HG03442 (cell line): ENCODE data around the gene TOGARAM2.

ENCODE experiments used
- ATAC-seq: cut with Tn5 transposase; IDR thresholded peaks from one replicate; pipeline ENCODE4 v1.9.1; 2021; ENCODE audit warnings: mild to moderate bottlenecking, moderate library complexity; ENCODE audit not compliant: unreplicated experiment

The TOGARAM2 gene

DNA sequence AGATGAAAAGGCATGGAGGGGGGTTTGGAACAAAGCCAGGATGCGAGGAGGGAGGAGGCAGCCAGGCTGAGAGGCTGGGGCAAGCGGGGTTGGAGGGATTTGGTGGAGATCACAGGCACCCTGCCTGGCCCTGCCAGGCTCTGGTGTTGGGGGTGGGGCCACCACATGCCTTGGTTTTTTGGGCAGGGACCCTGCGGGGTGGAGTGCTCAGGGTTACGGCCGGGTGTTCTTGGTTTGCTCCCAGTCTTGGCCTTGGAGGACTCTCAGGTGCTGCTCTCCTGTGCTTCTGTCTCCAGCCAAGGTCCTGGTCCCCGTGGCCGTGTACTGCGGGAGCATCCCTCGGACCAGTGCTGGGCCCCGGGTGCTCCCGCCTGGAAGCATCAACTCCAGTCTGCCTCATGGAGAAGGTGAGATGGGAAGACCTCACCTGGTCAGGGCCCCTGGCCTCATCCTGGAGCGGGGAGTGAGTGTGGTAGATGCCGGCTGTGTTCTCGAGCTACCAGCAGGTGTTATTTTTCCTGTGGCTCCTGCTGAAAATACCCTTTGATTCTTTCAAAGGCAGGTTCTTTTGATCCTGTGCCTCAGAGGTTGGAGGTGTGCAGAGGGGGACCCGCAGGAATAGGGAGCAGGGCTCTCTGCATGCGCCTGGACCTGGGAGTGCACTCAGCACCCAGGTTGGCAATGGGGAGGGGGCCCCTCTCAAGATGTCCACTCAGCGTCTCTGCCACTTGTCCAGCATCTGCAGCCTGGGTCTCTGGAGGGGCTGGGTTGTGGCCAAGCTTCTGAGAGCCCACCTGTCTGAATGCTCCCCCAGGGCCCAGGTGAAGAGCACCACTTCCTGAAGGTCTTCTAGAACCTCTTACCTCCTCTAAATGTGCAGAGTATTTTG is 17.0 kb downstream of the TOGARAM2 start:
- no peak for ATAC-seq

DNA sequence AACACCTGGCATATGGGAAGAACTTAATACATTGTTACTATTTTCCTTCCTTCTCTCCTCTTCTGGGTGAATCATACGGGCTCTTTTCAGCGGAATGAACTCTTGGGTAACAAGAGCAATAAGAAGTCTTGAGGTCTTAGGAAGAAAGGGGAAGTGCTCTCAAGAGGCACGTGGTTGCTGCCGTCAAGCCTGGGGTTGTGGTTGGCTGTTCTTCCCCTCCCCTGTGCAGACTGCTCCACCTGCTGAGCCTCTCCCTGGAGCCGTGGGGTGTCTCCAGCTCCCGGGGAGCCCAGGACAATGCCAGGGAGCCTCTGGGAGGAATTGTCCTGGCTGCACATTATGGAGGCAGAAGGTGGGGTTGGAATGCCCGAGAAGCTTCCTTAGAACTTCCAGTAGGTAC is 19.4 kb downstream of the TOGARAM2 start:
- peak; percentile 93 for ATAC-seq

DNA sequence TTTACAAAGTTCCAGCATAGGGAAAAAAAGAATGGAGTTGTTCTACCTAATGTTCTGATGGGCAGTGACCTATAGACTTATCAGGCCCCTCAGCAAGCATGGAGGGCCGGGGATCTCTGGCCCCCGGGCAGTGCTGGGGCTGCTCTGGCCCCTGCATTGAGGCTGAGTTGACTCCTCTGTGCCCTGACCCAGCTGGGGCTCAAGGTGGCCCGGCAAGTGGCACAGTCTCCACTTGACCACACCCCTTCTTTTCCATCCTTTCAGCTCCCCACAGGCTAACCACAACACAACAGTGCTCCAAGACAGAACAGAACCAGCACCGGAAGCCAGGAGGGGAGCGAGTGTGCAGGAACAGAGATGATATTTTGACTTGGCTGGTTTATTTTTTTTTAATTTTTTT is 19.9 kb downstream of the TOGARAM2 start:
- no peak for ATAC-seq

DNA sequence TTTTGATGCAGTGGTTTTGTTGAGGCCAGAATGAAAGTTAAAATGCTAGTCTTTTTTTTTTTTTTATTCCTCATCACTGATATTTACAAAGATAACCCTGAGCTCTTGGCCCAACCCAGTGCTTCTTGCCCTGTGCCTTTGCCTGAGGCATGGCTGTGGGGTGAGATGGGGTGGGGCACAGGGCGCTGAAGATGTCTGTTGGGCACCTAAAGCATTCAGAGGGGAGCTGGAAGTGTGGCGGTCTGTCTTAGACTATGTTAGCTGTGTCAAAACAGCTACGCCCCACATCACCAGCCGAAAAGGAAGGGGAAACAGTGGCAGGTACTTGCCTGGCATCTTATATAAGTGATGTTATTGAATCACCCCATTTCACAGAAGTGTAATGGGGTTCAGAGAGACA is 20.7 kb downstream of the TOGARAM2 start:
- ATAC-seq: no peak

DNA sequence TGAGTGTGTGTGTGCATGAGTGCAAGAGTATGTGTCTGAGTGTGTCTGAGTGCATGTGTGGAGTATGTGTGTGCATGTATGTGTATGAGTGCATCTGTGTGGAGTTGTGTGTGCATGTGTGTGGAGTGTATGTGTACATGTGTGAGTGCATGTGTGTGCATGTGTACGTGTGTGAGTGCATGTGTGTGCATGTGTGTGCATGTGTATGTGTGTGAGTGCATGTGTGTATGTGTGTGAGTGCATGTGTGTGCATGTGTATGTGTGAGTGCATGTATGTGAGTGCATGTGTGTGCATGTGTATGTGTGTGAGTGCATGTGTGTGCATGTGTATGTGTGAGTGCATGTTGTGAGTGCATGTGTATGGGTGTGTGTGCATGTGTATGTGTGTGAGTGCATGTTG is 23.7 kb downstream of the TOGARAM2 start:
- ATAC-seq: no peak

DNA sequence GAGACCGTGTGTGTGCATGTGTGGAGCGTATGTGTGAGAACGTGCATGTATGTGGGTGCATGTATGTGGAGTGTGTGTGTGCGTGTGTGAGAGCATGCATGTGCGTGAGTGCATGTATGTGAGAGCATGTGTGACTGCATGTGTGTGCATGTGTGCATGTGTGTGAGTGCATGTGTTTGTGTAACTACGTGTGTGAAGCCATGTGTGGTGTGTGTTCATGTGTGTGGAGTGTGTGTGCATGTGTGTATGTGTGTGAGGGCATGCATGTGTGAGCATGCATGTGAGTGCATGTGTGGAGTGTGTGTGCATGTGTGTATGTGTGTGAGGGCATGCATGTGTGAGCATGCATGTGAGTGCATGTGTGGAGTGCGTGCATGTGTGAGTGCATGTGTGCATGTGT is 24.2 kb downstream of the TOGARAM2 start:
- no peak for ATAC-seq

DNA sequence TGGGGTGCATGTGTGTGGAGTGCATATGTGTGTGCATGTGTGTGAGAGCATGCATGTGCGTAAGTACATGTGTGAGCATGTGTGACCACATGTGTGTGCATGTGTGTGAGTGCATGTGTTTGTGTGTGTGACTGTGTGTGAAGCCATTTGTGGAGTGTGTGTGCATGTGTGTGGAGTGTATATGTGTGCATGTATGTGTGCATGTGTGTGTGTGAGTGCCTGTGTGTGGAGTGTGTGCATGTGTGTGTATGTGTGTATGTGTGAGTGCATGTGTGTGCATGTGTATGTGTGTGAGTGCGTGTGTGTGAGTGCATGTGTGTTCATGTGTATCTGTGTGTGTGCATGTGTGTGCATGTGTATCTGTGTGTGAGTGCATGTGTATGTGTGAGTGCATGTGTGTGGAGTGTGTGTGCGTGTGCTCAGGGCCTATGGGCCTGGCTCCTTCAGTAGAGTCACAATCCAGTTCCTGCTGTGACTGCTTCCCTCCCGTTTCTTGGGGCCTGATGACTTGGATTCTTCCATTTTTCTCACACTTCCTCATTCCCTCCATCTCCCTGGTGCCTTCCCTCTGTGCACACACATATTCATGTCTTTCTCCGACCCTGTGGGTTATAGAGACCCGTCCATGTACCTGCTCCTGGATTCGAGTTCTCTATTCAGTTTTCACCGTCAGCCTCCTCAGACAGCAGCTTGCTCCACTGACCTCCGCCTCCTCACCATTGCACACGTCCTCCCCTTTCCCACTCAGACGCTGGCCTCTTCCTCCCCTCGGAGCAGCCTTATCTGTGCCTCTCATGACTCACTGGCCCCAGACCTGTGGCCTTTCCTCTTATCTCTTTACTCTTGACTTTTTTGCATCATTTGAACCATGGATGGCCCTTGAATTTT is 25.2 kb downstream of the TOGARAM2 start:
- ATAC-seq: no peak

DNA sequence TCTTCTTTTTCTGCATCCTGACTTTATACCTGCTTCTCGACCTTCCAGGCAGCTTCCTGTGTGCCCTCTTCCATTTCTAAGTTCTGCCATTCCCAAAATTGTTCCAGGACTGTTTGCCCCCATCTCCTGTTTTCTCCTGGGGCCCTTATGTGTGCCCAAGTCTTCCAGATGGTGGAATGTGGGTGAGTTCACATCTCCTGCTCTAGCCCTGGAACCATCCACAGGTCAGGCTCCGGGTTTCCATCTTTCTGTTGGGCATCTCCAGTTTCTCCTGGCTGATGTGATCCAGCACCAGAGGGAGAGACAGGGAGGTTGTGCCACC is 25.8 kb downstream of the TOGARAM2 start:
- ATAC-seq: no peak

DNA sequence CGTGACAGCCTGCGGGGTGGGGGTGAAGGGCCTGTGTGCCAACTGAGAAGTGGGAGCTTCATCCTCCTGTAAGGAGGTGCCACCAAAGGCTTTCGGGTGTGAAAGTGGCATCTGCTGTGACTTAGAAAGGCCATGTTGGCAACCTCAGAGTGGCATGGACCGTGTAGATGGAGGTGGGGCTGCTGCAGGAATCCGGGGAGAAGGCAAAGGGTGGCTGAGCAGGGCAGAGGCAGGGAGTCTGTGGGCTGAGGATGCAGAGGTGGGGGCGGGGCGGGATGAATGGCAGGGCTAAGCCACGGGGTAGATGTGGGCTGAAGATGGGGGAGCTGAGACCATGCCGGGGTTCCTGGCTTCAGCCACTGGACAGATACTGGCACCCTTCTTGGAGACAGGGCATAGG is 28.2 kb downstream of the TOGARAM2 start:
- ATAC-seq: no peak

DNA sequence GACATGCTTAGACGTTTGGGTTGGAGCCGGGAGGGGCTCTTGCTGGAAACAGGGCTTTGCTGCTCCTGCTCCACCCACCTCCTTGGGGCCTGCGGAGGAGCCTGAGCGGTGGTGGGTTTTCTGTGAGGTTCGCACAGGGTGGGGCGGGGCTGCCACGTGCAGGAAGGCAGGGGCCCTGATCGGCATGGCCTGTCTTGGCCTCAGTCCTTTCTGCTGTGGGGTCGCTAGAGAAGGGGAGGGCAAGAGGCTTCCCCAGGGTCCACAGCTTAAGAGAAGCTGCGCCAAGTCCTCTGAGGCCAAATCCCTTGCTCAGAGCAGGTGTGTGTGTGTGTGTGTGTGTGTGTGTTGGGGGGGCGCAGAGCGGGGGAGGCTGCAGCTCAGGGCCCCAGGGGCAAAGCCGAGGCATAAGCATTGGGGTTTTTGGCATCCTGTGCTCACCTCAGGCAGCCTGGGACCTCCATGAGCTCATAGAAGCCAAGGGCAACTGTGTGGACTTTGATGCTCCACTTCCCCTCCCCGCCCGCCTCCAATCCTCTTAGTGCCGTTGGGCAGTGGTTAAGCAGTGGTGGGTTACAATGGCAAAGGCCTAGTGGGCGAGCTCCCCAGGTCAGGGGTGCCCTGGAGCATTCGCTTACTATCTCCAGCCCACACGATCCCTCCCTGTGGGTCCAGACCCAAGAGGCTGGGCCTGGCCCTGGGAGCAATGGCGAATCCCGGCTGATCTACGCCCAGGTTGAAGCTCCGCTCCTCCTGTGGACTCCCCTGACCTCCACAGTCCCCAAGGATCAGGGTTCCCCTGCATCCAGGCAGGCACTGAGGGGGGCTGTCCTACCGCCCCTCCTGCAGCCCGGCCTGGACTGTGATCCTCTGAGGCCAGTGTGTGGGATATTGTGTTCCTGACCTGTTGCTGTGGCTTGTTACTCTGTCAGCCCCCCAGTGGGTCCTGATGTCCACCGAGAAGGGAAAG is 28.9 kb downstream of the TOGARAM2 start:
- ATAC-seq: no peak

DNA sequence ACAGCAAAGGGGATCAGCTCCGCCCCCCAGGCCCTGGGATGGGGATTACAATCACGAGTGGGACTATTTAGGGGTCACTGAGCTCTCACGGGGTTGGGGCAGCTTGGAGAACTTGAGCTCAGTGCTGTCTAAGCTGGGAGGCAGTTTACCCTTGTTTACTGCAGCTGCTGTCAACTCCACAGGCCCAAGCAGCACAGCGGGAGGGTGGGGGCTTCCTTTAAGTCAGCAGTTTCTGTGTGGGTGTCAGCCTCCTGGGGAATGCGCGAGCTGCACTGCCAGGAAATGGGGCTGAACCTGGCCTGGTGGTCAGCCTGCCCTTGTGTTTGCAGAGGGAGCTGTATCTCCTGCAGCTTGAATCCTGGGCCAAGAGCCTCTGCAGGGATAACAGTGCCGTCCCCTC is 29.8 kb downstream of the TOGARAM2 start:
- no peak for ATAC-seq

DNA sequence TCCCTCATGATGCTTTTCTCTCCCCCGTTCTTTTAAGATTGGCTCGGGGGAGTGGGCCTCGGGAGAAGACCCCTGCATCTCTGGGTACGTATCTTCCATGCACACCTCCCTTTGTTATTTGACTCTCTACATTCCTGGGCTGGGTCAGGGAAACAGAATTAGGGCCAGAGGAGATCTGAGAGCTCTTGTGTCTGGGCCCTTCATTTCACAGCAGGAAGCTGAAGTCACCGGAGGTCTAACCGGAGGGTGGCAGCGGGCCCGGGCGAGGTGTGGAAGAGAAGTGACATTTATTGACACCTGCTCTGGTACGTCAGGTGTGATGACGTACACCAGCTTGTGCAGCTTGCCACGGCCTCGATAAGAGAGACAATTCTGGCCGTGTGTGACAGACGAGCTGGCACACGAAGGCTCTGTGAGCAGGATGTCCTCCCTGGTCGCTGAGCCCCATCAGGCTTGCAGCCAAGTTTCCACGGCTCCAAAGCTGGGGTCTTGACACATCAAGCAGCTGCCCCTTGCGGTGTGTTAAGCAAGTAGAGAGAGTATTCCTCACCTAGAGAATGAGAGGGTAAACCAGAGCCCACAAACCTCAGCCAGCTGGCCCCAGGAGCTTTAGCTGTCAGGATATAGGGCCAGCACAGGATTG is 30.4 kb downstream of the TOGARAM2 start:
- ATAC-seq: no peak

DNA sequence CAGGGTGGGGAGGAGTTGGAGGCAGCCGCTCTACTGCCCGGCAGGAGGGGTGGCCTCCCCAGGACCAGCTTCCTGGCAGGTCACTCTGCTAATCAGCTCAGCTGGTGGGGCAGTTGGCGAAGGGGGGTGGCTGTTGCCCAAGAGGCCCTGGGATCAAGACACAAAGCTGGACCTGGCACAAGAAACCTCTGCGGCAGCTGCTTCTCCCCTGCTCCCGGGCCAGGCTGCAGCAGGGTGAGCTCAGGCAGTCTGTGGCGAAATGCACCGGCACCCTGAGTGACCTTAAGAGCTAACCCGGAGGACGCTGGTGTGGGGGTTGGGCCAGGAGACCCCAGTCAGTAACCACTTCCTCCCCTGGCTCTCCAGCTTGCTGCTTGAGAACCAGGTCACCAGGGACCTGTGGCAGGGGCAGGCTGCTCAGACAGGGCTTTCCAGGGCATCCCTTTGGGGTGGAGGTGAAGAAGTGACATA is 31.1 kb downstream of the TOGARAM2 start:
- no peak for ATAC-seq

DNA sequence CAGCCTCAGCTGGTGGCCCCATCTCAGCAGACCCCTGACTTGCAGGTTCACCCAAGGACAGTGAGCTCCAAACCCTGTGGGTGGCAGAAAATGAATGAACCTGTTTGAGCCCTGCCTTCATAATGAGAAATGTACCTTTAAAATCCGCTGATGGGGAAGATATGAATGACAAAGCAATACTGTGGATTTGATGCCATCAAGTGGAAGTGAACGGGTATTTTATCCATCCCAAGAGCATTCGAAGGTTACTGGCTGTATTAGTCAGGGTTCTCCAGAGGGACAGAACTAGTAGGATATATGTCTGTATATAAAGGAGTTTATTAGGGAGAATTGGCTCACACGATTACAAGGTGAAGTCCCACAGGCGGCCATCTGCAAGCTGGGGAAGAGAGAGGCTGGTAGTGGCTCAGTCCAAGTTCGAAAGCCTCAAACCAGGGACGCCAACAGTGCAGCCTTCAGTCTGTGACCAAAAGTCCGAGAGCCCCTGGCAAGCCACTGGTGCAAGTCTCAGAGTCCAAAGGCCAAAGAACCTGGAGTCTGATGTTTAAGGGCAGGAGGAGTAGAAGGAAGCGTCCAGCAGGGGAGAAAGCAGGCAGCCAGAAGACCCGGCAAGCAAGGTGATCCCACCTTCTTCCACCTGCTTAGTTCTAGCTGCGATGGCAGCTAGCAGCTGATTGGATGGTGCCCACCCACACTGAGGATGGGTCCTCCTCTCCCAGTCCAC is 32.1 kb downstream of the TOGARAM2 start:
- ATAC-seq: no peak

DNA sequence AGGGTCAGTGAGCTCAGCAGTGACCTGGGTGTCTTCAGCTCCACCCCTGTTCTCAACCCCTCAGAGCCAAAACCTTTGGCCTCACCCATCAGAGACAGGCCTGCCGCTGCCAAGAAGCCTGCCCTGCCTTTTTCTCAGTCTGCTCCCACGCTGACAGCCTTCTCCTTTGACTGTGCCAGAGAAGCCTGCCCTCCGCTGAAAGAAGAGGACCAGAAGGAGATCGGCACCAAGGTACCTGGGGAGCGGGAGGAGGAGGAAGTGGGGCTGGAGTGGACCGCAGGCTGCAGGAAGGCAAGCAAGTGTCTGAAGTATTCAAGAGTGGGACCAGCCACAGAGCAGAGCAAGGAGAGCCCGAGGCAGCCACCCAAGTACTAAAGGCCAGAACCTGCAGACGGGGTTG is 33.2 kb downstream of the TOGARAM2 start:
- no peak for ATAC-seq

DNA sequence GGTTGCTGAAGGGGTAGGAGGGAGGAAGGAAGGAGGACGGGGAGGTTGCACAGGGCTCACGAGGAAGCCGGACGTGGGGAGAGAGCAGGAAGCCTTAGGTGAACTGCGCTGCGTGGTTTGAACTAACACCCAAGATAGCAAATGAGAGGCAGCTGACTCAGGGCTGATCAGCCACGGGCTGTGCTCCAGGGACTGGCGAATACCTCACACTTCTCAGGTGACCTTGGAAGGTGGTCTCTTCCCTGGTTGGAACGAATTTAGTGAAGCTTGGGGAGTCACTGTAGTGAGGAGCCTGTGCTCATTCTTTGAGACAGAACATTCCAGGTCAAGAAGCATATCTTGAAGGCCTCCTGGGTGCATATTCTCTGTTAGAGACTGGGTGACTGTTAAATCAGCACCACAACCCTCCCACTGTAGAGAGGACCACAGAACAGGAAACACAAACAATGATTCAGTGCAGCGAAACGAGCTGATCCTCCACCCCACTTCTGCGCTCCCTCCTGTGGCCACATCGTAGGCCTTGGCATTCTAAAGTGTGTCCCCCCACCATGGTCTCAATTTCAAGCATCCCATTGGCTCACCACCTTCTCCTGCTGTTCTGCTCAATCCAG is 33.8 kb downstream of the TOGARAM2 start:
- ATAC-seq: no peak

DNA sequence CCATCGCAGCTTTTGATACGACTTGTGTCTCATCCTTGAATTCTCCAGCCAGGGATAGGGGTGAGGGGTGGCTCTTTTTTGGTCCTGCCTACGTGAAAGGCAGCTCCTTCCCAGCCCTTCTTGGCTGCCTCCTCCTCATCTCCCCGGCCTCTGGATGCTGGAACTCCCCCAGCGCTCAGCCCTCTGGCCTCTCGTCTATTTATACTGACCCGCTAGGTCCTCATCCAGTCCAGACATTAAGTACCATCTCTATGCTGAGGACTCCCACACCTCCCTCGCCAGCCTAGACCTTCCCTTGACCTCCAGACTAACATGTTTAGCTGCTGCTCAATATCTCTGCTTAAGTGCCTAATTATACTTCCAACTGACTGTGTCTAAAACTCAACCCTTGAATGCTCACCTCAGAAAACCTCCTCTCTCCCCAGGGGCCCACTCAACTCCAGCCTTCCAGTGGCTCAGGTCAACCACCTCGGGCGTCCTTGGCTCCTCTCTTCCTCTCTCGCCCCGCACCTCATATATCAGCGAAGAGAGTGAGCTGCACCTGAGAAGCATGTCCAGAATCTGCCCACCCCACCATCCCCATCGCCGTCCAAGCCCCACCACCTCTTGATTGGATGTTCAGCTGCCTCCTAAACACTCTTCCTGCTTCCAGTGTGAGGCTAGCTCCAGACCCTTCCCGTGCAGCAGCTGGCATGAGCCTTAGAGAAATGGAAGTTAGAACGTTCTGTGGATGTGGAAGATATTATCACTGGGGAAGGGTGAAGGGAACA is 34.8 kb downstream of the TOGARAM2 start:
- ATAC-seq: no peak

DNA sequence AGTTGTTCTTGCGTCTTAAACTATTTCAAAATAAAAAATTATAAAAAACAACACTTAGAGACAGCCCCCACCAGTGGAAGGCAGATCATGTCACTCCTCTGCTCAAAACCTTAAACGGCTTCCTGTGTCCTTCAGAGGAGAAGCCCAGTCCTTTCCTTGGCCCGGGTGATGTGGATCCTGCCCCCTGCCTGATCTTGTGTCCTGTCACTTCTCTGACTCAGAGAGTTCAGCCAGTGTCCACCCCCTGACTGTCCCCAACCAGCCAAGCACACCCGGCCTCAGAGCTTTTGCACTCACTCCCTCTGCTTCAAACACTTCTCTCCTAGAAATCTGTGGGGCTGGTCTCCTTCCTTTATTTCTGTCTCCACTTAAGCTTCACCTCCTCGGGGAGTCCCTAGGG is 35.4 kb downstream of the TOGARAM2 start:
- ATAC-seq: no peak
